ENCODE data around the gene UGP2.

Gene UGP2

GRCh38 chr2:63866009-63866709, 24.5 kb downstream of the UGP2 start:
- DNase-seq, result no peak

- DNase-seq, result no peak
Observed at GRCh38 chr2:63870679-63871078, 29.0 kb downstream of the UGP2 start.

- DNase-seq, result no peak
Observed at GRCh38 chr2:63871864-63872263, 30.2 kb downstream of the UGP2 start.

GRCh38 chr2:63872571-63873328, 31.1 kb downstream of the UGP2 start:
- DNase-seq, result no peak

GRCh38 chr2:63874204-63875130, 32.8 kb downstream of the UGP2 start:
- no peak for DNase-seq

- no peak for DNase-seq
Observed at GRCh38 chr2:63875131-63875527, 33.4 kb downstream of the UGP2 start.

GRCh38 chr2:63875559-63876245, 34.0 kb downstream of the UGP2 start:
- DNase-seq, result no peak

GRCh38 chr2:63876311-63876710, 34.6 kb downstream of the UGP2 start:
- DNase-seq, result no peak

GRCh38 chr2:63878486-63878885, 36.8 kb downstream of the UGP2 start:
- no peak for DNase-seq

- no peak for DNase-seq
Observed at GRCh38 chr2:63879876-63880433, 38.3 kb downstream of the UGP2 start.

- no peak for DNase-seq
Observed at GRCh38 chr2:63880625-63881024, 38.9 kb downstream of the UGP2 start.

GRCh38 chr2:63881205-63881604, 39.5 kb downstream of the UGP2 start:
- DNase-seq, result no peak

GRCh38 chr2:63882395-63883105, 40.9 kb downstream of the UGP2 start:
- no peak for DNase-seq

GRCh38 chr2:63886445-63886844, 44.7 kb downstream of the UGP2 start:
- DNase-seq, result no peak

- no peak for DNase-seq
Observed at GRCh38 chr2:63888053-63888452, 46.4 kb downstream of the UGP2 start.

GRCh38 chr2:63888490-63889402, 47.0 kb downstream of the UGP2 start:
- peak; percentile 3 for DNase-seq

- DNase-seq, result no peak
Observed at GRCh38 chr2:63890678-63891077, 49.0 kb downstream of the UGP2 start.

- no peak for DNase-seq
Observed at GRCh38 chr2:63891488-63892030, 49.9 kb downstream of the UGP2 start.

- no peak for DNase-seq
Observed at GRCh38 chr2:63893163-63893562, 51.5 kb downstream of the UGP2 start.

GRCh38 chr2:63894167-63894566, 52.5 kb downstream of the UGP2 start:
- no peak for DNase-seq
